Hypothalamus (tissue), 51 donors: ENCODE measurements around the gene ADGRE3.
"Not testable (repeated sequence)": the region's sequence is repeated elsewhere in the genome, so short reads cannot be mapped to it uniquely, and the experiment has no call there.

Source experiments
- DNase-seq, 51 donors: peaks; one replicate each; lab custom pipeline; 2025; lab: John Stamatoyannopoulos, UW

The ADGRE3 gene

DNA sequence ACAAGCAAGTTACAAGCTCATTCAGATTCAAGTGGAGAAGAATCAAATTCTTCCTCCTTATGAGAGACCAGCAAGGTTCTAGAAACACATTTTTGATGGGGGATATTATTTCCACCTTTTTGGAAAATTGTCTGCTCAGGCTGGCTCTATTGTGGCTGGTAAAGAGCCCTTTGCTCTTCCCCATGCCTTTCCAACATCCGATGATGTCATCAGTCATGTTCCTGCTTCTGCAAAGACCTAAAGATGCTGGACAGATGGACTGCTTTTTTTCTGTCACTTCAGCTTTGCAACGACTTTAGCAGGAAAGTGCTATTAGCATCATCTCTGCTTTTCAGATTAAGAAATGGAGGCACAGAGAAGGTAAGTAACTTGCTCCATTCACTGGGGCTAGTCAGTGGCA, 4.2 kb downstream of the ADGRE3 start:
- no peak for DNase-seq

GRCh38 chr19:14669940-14670339, 4.7 kb downstream of the ADGRE3 start:
- no peak for DNase-seq

DNA sequence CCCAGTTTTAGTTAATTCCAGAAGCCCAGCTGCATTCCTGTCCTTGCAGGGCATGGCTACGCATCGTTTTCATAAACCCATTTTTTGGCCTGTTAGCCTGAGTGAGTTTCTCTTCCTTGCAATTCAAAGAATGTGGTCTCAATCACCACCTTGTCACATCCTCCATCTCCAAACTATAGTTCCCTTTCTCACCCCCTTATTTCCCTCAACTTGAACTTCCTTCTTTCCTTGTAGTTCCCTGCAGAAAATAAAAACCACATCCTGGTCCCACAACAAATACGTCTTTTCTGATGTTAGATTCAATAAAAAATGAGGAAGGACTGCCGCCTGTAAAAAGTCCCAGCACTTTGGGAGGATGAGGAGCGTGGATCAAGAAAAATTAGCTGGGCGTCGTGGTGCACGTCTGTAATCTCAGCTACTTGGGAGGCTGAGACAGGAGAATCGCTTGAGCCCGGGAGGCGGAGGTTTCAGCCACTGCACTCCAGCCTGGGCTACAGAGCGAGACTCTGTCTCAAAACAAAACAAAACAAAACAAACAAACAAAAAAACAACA, 13.2 kb downstream of the ADGRE3 start:
- DNase-seq, result peak in 1 of 51 donors; percentile 2

DNA sequence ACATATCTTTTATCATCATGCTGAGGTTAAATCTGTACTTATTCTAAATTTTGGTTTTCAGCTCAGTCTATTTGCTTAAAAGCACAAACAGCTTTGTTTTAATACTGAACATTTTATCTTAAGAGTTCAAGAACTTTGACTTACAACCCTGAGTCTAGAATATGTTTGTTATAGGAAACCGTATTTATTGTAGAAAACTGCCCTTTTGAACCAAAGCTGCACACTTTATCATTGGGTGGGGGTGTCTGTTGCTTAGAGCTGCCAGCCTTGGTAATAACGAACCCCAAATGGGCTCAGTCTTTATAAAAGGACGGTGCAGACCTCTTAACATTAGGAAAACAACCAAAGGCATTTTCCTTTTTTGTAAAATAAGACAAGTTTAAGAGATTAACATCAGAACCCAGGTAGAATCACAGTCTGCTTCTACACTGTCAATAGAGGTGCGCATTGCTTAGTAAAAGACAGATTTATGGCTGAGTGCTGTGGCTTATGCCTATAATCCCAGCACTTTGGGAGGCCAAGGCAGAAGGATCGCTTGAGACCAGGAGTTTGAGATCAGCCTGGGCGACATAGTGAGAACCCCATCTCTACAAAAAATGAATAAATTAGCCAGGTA, 14.7 kb downstream of the ADGRE3 start:
- DNase-seq, result no peak

GRCh38 chr19:14655726-14656125, 18.9 kb downstream of the ADGRE3 start:
- no peak for DNase-seq

GRCh38 chr19:14654786-14655560, 19.7 kb downstream of the ADGRE3 start:
- no peak for DNase-seq

DNA sequence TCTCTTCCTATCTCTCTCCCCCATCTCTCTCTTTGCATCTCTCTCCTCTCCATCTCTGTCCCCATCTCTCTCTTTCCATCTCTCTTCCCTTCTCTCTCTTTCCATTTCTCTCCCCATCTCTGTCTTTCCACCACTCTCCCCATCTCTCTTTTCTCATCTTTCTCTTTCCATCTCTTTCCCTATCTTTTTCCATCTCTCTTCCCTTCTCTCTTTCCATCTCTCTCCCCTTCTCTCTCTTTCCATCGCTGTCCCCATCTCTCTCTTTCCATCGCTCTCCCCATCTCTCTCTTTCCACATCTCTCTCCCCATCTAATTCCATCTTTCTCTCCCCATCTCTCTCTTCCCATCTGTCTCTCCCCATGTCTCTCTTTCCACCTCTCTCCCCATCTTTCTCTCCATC, 24.5 kb downstream of the ADGRE3 start:
- DNase-seq, result no peak

DNA sequence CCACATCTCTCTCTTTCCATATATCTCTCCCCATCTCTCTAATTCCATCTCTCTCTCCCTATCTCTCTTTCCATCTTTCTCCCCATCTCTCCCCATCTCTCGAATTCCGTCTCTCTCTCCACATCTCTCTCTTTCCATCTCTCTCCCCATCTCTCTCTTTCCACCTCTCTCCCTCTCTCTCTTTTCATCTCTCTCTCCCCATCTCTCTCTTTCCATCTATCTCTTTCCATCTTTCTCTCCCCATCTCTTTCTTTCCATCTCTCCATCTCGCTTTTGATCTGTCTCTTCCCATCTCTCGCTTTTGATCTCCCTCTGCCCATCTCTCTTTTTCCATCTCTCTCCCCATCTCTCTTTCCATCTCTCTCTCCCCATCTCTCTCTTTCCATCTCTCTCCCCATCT, 25.6 kb downstream of the ADGRE3 start:
- no peak for DNase-seq

DNA sequence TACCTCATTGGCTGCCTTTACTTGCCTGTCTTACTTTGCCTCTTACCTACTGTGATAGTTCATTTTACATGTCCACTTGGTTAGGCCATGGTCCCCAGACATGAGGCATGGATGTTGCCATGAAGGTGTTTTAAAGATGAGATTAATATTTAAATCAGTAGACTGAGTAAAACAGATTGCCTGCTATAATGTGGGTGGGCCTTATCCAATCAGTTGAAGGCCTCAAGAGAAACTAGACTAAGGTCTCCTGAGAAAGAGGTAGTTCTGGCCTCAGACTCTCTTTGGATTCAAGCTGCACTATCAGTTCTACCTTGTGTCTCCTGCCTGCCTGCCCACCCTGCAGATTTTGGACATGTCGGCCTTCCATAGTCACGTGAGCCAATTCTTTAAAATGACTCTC, 26.1 kb downstream of the ADGRE3 start:
- no peak for DNase-seq

DNA sequence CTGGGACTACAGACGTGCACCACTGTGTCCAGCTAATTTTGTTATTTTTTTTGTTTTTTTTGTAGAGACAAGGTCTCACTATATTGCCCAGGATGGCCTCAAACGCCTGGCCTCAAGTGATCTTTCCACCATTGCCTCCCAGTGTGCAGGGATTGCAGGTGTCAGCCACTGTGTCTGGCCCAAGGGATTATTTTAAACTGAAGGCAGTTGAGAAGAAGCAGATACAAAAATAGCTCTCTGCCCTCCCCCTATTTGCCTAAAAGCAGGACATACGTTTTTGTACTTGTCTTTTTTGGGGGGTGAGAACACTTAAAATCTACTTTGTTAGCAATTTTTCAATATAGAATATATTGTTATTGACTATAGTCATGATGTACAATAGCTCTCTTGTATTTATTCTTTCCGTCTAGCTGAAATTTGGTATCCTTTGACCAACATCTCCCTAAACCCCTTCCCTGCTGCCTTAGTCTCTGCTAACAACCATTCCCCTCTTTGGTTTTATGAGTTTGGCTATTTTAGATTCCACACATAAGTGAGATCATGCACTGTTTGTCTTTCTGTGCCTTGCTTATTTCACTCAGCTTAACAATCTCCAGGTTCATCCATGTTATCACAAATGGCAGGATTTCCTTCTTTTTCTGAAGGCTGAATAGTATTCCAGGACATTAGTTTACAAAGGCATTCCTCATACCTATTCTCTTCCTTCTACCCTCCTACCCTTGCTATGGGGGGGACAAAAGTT, 34.9 kb downstream of the ADGRE3 start:
- no peak for DNase-seq

- no peak for DNase-seq
Observed at GRCh38 chr19:14632286-14632685, 42.4 kb downstream of the ADGRE3 start.

DNA sequence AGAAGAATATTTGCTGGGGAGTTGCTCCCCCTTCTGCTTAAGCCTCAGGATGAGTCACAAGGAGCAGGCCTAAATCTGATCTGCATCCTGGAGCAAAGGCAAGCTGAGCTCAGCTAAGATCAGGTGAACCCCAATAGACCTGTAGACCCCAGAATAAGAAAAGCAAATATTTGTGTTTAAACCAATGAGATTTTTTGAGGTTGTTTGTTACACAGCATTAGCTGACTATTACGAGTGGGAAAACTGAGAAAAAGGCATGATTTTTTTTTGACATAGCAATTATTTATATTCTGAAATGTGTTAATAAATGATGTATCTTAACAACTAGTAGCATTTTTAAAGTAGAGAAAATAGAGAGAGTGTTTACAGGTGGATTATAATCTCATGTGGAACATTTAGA, 45.1 kb downstream of the ADGRE3 start:
- DNase-seq, result no peak

- DNase-seq, result not testable (repeated sequence)
Observed at GRCh38 chr19:14624491-14624890, 50.2 kb downstream of the ADGRE3 start.

DNA sequence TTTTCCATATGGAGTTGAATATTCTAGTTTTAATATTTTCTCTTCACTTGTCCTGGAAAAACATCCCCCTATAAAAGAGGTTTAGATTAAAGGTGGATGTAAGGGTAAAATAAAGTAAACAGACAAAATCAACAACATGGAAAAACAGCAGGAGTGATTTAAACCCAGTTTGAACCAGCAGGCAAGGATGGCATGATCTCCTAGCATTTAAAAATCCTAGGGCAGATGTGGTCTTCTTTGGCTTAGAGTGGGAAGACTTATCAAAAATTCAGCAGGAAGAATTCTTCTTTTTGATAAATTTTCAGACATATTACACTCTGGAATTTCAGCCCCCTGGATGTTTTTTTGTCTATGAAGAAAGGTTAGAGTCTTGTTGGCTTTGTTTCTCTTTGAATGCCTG, 55.2 kb downstream of the ADGRE3 start:
- no peak for DNase-seq

GRCh38 chr19:14616407-14616806, 58.2 kb downstream of the ADGRE3 start:
- DNase-seq, result no peak

DNA sequence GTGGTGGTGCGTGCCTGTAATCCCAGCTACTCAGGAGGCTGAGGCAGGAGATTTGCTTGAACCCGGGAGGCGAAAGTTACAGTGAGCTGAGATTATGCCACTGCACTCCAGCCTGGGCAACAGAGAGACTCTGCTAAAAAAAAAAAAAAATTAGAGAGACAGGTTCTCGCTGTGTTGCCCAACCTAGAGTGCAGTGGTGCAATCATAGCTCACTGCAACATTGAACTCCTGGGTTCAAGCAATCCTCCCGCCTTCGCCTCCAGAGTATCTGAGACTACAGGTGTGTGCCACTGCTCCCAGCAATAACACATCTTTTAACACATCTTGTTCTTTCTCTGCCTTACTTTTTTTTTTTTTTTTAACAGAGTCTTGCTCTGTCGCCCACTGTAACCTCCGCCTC, 59.0 kb downstream of the ADGRE3 start:
- no peak for DNase-seq

DNA sequence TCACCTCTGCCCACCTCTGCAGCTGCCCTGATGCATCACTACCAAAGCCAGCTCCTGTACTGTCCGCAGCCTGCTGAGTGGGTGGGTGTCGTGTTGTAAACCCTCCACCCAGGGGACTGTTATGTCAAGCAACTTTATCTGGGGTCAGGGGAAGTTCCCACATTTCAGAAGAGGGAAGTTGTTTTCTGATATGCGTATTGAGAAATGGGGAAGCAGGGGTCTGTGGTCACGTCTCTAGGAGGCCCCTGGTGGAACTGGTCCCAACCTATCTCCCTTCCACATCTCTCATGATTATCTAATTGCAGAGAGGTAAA, 60.6 kb downstream of the ADGRE3 start:
- DNase-seq, result peak in 3 of 51 donors; percentile 1 to 4 (median 1)

DNA sequence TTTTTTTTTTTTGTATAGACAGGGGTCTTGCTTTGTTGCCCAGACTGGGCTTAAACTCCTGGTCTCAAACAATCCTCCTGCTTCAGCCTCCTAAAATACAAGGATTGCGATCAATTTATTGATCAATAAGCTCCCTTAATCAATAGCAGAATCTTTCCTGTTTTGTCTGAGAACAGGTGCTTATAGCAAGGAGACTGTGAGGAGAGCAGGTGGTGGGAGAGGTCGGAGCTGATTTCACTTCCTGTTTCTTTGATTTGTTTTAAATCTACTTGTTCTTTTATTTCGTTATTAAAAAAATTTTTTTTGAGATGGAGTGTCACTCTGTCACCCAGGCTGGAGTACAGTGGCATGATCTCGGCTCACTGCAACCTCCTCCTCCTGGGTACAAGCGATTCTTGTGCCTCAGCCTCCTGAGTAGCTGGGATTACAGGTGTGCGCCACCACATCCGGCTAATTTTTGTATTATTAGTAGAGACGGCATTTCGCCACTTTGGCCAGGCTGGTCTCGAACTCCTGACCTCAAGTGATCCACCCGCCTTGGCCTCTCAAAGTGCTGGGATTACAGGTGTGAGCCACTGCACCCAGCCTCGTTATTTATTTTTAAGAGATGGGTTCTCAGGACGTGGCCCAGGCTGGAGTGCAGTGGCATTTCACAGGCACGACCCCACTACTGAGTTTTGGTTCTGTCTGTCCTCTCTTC, 61.1 kb downstream of the ADGRE3 start:
- DNase-seq, result not testable (repeated sequence)

DNA sequence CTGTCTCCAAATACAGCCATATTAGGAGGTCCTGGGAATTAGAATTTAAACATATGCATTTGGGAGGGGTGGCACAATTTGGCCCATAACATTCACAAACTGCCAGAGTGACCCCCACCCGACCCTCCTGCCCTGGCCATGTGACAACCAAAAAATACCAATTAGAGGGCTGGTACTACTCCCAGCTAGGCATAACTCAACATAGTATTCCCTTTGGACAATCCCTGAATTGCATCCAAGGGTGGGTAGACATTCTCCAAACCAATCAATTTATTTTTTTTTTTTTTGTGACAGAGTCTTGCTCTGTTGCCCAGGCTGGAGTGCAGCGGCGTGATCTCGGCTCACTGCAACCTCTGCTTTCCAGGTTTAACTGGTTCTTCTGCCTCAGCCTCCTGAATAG, 62.0 kb downstream of the ADGRE3 start:
- no peak for DNase-seq

- not testable (repeated sequence) for DNase-seq
Observed at GRCh38 chr19:14612242-14612641, 62.4 kb downstream of the ADGRE3 start.

GRCh38 chr19:14611051-14611450, 63.6 kb downstream of the ADGRE3 start:
- DNase-seq, result no peak
